Stimulated activated CD8-positive, alpha-beta memory T cell treated with anti-CD3 and anti-CD28 coated beads, Interleukin-15, amount 100 ng/mL, for 1 hour (primary cell): ENCODE measurements around the gene TP53BP2.

Experiments
- DNase-seq: peaks from one replicate; pipeline ENCODE4 v3.0.0-alpha.2; 2020; ENCODE audit warnings: low read depth

The TP53BP2 gene

DNA sequence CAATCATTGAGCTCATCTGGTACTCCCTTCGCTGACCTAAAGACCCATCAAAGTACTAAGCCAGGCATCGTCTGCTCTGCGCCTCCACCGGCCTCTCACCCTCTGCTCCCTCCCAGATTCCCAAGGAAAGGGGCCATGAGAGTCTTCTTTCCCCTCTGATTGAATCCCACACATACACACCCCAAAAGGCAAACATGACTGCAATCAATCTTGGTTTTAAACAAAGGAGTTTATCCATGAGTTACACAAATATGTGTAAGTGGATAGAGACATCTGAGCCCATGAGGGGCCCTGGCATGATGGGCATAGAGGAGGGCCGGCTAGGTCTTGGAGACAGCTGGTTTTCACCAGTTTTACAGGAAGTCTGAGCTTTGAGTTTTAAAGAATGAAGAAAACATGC is 82.5 kb downstream of the TP53BP2 start:
- no peak for DNase-seq

DNA sequence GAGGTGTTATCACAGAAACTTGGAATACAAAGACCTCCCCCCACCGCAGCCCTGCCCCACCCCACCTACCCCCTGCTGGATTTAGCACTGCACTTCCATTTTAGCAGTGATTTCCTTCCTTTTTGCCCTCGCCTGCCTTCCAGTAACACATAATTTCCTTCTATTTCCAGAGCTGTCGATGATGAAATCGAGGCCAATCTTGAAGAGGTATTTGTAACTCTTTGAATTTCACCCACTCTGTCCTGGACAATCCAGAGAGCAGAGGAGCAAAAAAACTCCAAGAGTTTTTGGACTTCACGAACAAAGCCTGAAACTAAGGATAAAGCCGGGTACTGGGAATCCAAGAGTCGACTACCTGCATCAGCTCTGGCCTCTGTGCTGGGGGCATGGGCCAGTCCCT is 84.3 kb downstream of the TP53BP2 start:
- no peak for DNase-seq

- no peak for DNase-seq
Observed at GRCh38 chr1:223760833-223761232, 84.9 kb downstream of the TP53BP2 start.

- DNase-seq, result no peak
Observed at GRCh38 chr1:223759273-223759672, 86.5 kb downstream of the TP53BP2 start.

GRCh38 chr1:223758734-223759133 is 87.0 kb downstream of the TP53BP2 start:
- no peak for DNase-seq

DNA sequence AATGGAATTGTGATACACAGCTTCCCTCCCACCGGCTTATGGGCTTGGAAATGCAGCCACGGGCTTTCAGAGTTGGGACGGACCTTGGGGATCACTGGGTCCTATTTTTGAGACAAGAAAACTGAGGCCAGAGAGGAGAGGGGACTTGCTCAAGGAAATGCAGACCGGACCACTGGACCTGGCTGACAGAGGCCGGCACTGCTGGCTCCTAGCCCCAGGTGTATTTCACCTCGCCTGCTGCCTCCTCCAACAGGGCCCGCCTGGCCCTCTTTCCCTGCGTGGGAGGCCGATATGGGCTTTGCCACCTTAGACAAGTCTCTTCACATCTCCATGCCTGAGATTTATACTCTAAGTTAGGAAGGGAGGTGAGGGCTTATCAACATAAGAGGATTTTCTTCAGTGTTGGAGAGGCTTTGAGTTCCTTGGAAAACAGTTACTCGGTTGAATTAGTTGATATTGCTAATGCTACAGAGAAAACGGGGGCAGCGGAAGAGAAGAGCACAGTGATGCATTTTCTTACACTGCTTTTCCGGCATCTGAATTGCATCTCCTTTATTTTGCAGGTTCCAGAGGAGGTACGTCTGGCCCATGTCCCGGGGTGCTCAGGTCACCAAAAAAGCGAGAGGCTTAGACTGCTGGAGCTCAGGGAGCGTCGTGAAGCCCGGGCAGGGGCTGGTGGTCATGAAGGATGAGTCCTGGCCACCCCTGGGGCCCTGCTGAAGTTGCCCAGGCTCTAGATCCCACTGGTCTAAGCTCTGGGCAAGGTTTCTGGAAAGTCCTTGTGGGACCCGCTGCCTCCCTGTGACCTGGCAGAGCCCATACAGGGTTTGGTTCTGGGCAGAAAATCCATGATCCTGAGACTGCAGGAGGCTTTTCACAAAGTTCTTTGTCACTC is 88.7 kb downstream of the TP53BP2 start:
- no peak for DNase-seq

GRCh38 chr1:223755992-223756775 is 89.6 kb downstream of the TP53BP2 start:
- no peak for DNase-seq

GRCh38 chr1:223755432-223755792 is 90.3 kb downstream of the TP53BP2 start:
- no peak for DNase-seq

- DNase-seq, result no peak
Observed at GRCh38 chr1:223754681-223755431, 90.9 kb downstream of the TP53BP2 start.

DNA sequence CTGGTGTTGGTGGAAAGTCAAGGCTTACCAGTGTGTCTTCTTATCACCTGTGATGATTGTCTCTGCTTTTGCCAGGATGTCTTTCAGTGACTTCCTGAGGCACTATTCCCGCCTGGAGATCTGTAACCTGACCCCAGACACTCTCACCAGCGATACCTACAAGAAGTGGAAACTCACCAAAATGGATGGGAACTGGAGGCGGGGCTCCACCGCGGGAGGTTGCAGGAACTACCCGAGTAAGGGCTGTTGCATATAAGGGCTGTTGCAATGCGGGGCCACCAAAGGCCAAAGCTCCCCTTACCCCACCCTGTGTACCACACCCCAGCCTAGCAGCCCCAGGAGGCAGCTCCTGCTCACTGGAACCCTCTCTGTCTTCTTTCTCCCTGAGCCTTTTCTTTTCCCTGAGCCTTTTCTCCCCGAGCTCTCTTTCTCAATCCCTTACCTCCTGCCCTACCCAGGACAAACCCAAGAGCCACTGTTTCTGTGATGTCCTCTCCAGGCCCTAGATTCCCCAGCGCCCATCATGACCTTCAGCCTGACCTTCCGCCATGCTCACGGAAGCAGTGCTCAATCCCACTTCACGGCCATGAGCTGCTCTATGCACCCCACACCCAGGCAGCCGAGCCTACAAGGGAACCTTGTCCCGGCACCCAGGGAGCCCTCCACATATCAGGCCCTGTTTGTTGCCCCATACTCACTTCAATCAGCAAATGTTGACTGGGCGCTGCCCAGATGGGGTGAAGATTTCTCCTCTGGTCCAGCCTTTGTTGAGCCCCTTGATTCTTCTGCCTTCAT is 92.8 kb downstream of the TP53BP2 start:
- DNase-seq, result no peak

- no peak for DNase-seq
Observed at GRCh38 chr1:223751696-223752095, 94.1 kb downstream of the TP53BP2 start.

DNA sequence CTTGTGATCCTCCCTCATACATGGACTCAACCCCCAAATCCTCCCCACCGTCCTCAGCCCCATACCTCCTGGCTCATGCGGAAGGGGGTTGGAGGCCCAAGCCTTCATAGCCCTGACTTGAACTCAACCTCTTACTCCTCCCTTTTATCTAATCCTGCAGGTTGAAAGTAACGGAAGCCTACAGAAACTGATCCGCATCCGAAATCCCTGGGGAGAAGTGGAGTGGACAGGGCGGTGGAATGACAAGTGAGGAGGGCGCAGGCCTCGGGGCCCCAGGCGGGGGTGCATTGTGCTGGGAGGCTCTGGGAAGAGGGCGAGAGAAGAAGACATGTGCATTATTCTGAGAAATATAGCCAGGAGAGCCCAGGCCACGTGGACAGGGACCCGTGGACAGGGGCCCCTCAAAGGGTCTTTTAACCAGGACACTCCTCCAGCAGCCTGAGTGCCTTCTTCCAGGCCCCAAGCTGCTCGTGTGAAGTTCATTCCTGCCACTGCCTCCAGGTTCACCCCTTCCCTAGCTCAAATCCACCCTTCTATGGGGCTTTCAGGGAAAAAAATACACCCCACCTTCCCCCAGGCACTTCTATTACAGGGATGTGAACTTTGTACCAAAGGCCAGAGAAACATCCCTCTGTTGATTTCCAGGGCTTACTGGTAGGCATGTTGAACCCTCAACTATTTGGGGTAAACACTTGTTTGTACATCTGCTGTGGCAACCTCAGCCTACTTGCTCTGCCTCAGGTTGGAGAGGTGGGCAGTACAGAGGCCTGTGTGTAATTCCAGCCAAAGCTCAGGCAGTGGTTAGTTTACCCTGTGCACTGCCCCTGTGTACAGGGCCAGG is 94.8 kb downstream of the TP53BP2 start:
- DNase-seq, result no peak

- peak; percentile 35 for DNase-seq
Observed at GRCh38 chr1:223748773-223749733, 96.7 kb downstream of the TP53BP2 start.

GRCh38 chr1:223748405-223748772 is 97.4 kb downstream of the TP53BP2 start:
- no peak for DNase-seq

- no peak for DNase-seq
Observed at GRCh38 chr1:223747838-223748335, 97.9 kb downstream of the TP53BP2 start.

DNA sequence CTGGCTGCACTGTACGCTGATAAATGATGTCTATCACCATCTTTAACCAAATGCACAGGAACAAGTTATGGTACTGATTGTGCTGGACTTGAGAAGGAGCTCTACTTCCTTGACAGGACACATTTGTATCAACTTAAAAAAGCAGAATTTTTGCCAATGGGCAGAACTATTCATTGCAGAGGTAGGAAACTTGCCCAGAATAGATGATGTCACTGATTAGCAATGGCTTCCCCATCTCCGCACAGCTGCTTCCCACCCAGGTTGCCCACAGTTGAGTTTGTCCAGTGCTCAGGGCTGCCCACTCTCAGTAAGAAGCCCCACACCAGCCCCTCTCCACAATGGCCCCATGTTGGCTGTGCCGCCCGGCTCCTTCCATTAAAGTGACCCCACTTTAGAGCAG is 100.0 kb downstream of the TP53BP2 start:
- no peak for DNase-seq

- DNase-seq, result no peak
Observed at GRCh38 chr1:223742856-223743517, 102.8 kb downstream of the TP53BP2 start.

DNA sequence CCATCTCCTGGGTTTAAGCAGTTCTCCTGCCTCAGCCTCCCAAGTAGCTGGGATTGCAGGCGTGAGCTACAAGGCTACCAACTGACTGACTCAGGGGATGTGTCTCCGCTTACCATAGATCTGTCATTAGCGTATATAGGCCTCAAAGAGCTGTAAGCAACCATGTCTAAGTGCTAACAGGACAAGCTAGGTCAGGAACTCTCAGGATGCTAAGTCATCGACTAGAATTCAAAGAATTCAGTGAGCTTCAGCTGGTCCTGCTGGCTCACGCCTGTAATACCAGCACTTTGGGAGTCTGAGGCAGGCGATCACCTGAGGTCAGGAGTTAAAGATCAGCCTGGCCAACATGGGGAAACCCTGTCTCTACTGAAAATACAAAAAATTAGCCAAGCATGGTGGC is 103.9 kb downstream of the TP53BP2 start:
- no peak for DNase-seq
